NCI-H2227 (cell line): ENCODE data around the gene WNT1.

Source experiments
- DNase-seq: peaks from one replicate; lab custom pipeline; 2025; ENCODE audit not compliant: unreplicated experiment; lab: John Stamatoyannopoulos, UW

Gene WNT1

GRCh38 chr12:48999371-49000131 is 21.4 kb downstream of the WNT1 start, which contains the start of gene DDN:
Gene DDN, minus strand, starts transcription at chr12:48999375. Its CDS starts 88 bp downstream, at chr12:48999287.
- DNase-seq, result peak; percentile 74

- peak; percentile 8 for DNase-seq
Measured at GRCh38 chr12:49000346-49000745, 22.2 kb downstream of the WNT1 start.

- no peak for DNase-seq
Measured at GRCh38 chr12:49008943-49009342, 30.8 kb downstream of the WNT1 start.

- no peak for DNase-seq
Measured at GRCh38 chr12:49010092-49010668, 32.1 kb downstream of the WNT1 start.

GRCh38 chr12:49012739-49013138 is 34.6 kb downstream of the WNT1 start:
- DNase-seq, result no peak

GRCh38 chr12:49013428-49013827 is 35.3 kb downstream of the WNT1 start:
- no peak for DNase-seq

- DNase-seq, result no peak
Measured at GRCh38 chr12:49014547-49014946, 36.4 kb downstream of the WNT1 start.

- DNase-seq, result no peak
Measured at GRCh38 chr12:49015196-49015595, 37.1 kb downstream of the WNT1 start.

- peak; percentile 49 for DNase-seq
Measured at GRCh38 chr12:49017891-49018260, 39.8 kb downstream of the WNT1 start.

- DNase-seq, result peak; percentile 95
Measured at GRCh38 chr12:49018261-49019119, 40.4 kb downstream of the WNT1 start, which contains the start of gene PRKAG1. Gene PRKAG1, minus strand, starts transcription at chr12:49018776. Its CDS starts 36 bp downstream, at chr12:49018740.

- no peak for DNase-seq
Measured at GRCh38 chr12:49019120-49019430, 41.0 kb downstream of the WNT1 start.

GRCh38 chr12:49019443-49020324 is 41.6 kb downstream of the WNT1 start:
- peak; percentile 28 for DNase-seq

- DNase-seq, result no peak
Measured at GRCh38 chr12:49020441-49020840, 42.3 kb downstream of the WNT1 start.

- no peak for DNase-seq
Measured at GRCh38 chr12:49021292-49021915, 43.3 kb downstream of the WNT1 start.

GRCh38 chr12:49022558-49023178 is 44.5 kb downstream of the WNT1 start:
- no peak for DNase-seq

- DNase-seq, result no peak
Measured at GRCh38 chr12:49023812-49024211, 45.7 kb downstream of the WNT1 start.

- no peak for DNase-seq
Measured at GRCh38 chr12:49024543-49024942, 46.4 kb downstream of the WNT1 start.

- no peak for DNase-seq
Measured at GRCh38 chr12:49025463-49025862, 47.3 kb downstream of the WNT1 start.

GRCh38 chr12:49026101-49026500 is 48.0 kb downstream of the WNT1 start:
- no peak for DNase-seq
